ENCODE results near the gene PPP4R2. TPM values are rescaled to one million over a fixed set of nuclear protein-coding genes. Genes with fewer than 3 reads are reported as not detected.

The PPP4R2 gene
- total RNA-seq, 1 donor from 2014 or later: 92.1 TPM

Small RNA genes within 50 kb of the gene (small RNA-seq; reads per million reads assigned to genes)
- gene RNU2-64P (ENCODE audit: low replicate concordance) (0.39 reads per million, percentile 64 among the genes with 10 or more reads in this experiment), gene RNU6-557P (ENCODE audit: low replicate concordance) (not detected), gene RNU7-19P (ENCODE audit: low replicate concordance) (not detected)

Other genes starting within 250 kb of the PPP4R2 start
- gene SHQ1, start 148.4 kb upstream of the PPP4R2 start, total RNA-seq: 17.2 TPM
- 47.7 TPM for gene GXYLT2, start 108.8 kb upstream of the PPP4R2 start, total RNA-seq
- 12.9 TPM for gene EBLN2, start 64.8 kb downstream of the PPP4R2 start, total RNA-seq